Endodermal cell (in vitro differentiated cells): ENCODE results near the gene KIAA1328. TPM values are rescaled to one million over a fixed set of nuclear protein-coding genes. Genes with fewer than 3 reads are reported as not detected.
A peak's percentile ranks its signal among the peaks of the same experiment; 100 is the strongest.

Source experiments
- DNase-seq: peaks from one replicate; pipeline ENCODE4 v3.0.0-alpha.2; 2017
- H3K27ac ChIP-seq: 2 replicates; pipeline ENCODE4 v1.5.1; 2013; ENCODE audit warnings: mild to moderate bottlenecking, low read depth, low read length, moderate library complexity
- H3K27me3 ChIP-seq: 2 replicates; pipeline ENCODE4 v1.6.1; 2013; ENCODE audit warnings: mild to moderate bottlenecking, low read length, moderate library complexity; ENCODE audit not compliant: insufficient read depth, control insufficient read depth, poor library complexity, severe bottlenecking
- H3K36me3 ChIP-seq: 2 replicates; pipeline ENCODE4 v1.7.0; 2013; ENCODE audit warnings: mild to moderate bottlenecking, low read length, moderate library complexity; ENCODE audit not compliant: control insufficient read depth, insufficient read depth
- H3K4me1 ChIP-seq: one replicate; pipeline ENCODE4 v1.7.0; 2013; ENCODE audit warnings: low read length; ENCODE audit not compliant: control insufficient read depth, insufficient read depth
- H3K4me3 ChIP-seq: 2 replicates; pipeline ENCODE4 v1.5.1; 2013; ENCODE audit warnings: mild to moderate bottlenecking, low read length, moderate library complexity
- H3K9ac ChIP-seq: 2 replicates; pipeline ENCODE4 v1.6.1; 2013; ENCODE audit warnings: mild to moderate bottlenecking, low read length, moderate library complexity; ENCODE audit not compliant: poor library complexity, severe bottlenecking; ENCODE audit errors: extremely low read depth
- H3K9me3 ChIP-seq: 2 replicates; pipeline ENCODE4 v1.6.1; 2013; ENCODE audit warnings: mild to moderate bottlenecking, low read length, moderate library complexity; ENCODE audit not compliant: control insufficient read depth
- H3K27ac Mint-ChIP-seq: 2 replicates; pipeline ENCODE4 v1.8.0; 2020; ENCODE audit warnings: mixed read lengths
- H3K27me3 Mint-ChIP-seq: 2 replicates; pipeline ENCODE4 v1.8.0; 2021; ENCODE audit warnings: mild to moderate bottlenecking, mixed read lengths; ENCODE audit not compliant: insufficient read depth
- H3K36me3 Mint-ChIP-seq: 2 replicates; pipeline ENCODE4 v1.8.0; 2020; ENCODE audit warnings: low read depth, mixed read lengths
- H3K4me1 Mint-ChIP-seq: 2 replicates; pipeline ENCODE4 v1.8.0; 2020; ENCODE audit warnings: mixed read lengths
- H3K4me3 Mint-ChIP-seq: 2 replicates; pipeline ENCODE4 v1.8.0; 2020; ENCODE audit warnings: mild to moderate bottlenecking, moderate library complexity, mixed read lengths
- H3K9me3 Mint-ChIP-seq: 2 replicates; pipeline ENCODE4 v1.8.0; 2020; ENCODE audit warnings: mild to moderate bottlenecking, mixed read lengths
- CTCF ChIP-seq: fragments of 200-600 bp; sonication (generic); conservative IDR thresholded peaks from 2 replicates; pipeline ENCODE4 v1.5.0; 2021; ENCODE audit warnings: antibody characterized with exemption, mild to moderate bottlenecking
- WGBS, 2 experiments: methylation state at CpG; one replicate each; pipeline versions ENCODE4 v1.1.5 to v1.1.7; 2013; ENCODE audit warnings: missing lambda C conversion rate in 2 of 2, mixed read lengths in 1 of 2; ENCODE audit not compliant: insufficient coverage in 1 of 2, insufficient read length in 1 of 2; 5-methylcytosine and 5-hydroxymethylcytosine counted together
- total RNA-seq, 2 donors: library from RNA; stranded (reverse); fragmentation: NEBNext Ultra II Directional in 1 of 2; extraction: Animal tissue kit (Norgen Biotek cat#: 25700) in 1 of 2; gene quantifications; 2 replicates in 1 of 2; 3 replicates in 1 of 2; pipeline ENCODE4 v1.2.1, GENCODE V29; 2021

Gene KIAA1328
- total RNA-seq, 2 donors from 2014 or later, result 7.6 to 8.4 TPM

GRCh38 chr18:36947820-36948348, 119.0 kb downstream of the KIAA1328 start:
- no peaks in the 10 kb centered on the region for H3K4me1 ChIP-seq
- H3K9me3 ChIP-seq, result no peaks in the 10 kb centered on the region
- H3K27me3 Mint-ChIP-seq, result no peaks in the 10 kb centered on the region
- peak; percentile 79 for DNase-seq
- H3K27ac Mint-ChIP-seq, result peak overlapping the region; percentile 94
- peaks cover 2% of the 10 kb centered on the region for H3K36me3 Mint-ChIP-seq
- no peak overlapping the region for H3K4me3 Mint-ChIP-seq
- no peak overlapping the region for H3K9ac ChIP-seq
- WGBS, 2 experiments, result 81 to 88% methylated on average over 1 to 6 of the region's 6 CpGs
- peaks cover 35% of the 10 kb centered on the region for H3K4me1 Mint-ChIP-seq
- H3K36me3 ChIP-seq, result no peaks in the 10 kb centered on the region
- H3K27ac ChIP-seq, result no peak overlapping the region
- H3K4me3 ChIP-seq, result peak overlapping the region; percentile 16
- H3K27me3 ChIP-seq, result no peaks in the 10 kb centered on the region
- no peak for TF ChIP-seq CTCF
- peaks cover 3% of the 10 kb centered on the region for H3K9me3 Mint-ChIP-seq

GRCh38 chr18:36950282-36950681, 121.4 kb downstream of the KIAA1328 start:
- H3K27me3 ChIP-seq, result no peaks in the 10 kb centered on the region
- Mint-ChIP-seq H3K27ac (peak overlapping the region; percentile 41), H3K4me1 (peaks cover 26% of the 10 kb centered on the region), H3K4me3 (no peak overlapping the region), H3K9me3 (peaks cover 3% of the 10 kb centered on the region), H3K27me3 (no peaks in the 10 kb centered on the region), H3K36me3 (peaks cover 2% of the 10 kb centered on the region)
- DNase-seq, result no peak
- no peak for TF ChIP-seq CTCF
- no peaks in the 10 kb centered on the region for H3K36me3 ChIP-seq
- no peak overlapping the region for H3K27ac ChIP-seq
- no peak overlapping the region for H3K4me3 ChIP-seq
- H3K9me3 ChIP-seq, result no peaks in the 10 kb centered on the region
- H3K9ac ChIP-seq, result no peak overlapping the region
- WGBS, 2 experiments, result 56 to 70% methylated on average over 3 to 4 of the region's 4 CpGs
- H3K4me1 ChIP-seq, result no peaks in the 10 kb centered on the region

GRCh38 chr18:36950960-36951359, 122.0 kb downstream of the KIAA1328 start:
- H3K4me3 Mint-ChIP-seq, result no peak overlapping the region
- 82 to 85% methylated on average over 2 of the region's 2 CpGs for WGBS, 2 experiments
- H3K36me3 Mint-ChIP-seq, result peaks cover 2% of the 10 kb centered on the region
- TF ChIP-seq CTCF, result no peak
- Histone ChIP-seq H3K4me1 (no peaks in the 10 kb centered on the region), H3K9me3 (no peaks in the 10 kb centered on the region), H3K36me3 (no peaks in the 10 kb centered on the region), H3K27ac (no peak overlapping the region), H3K9ac (no peak overlapping the region), H3K27me3 (no peaks in the 10 kb centered on the region), H3K4me3 (no peak overlapping the region)
- H3K27ac Mint-ChIP-seq, result no peak overlapping the region
- no peak for DNase-seq
- H3K27me3 Mint-ChIP-seq, result no peaks in the 10 kb centered on the region
- peaks cover 25% of the 10 kb centered on the region for H3K4me1 Mint-ChIP-seq
- peaks cover 3% of the 10 kb centered on the region for H3K9me3 Mint-ChIP-seq
